Thymus (tissue), 14 donors: ENCODE data around the gene EPGN. TPM values are rescaled to one million over a fixed set of nuclear protein-coding genes. Genes with fewer than 3 reads are reported as not detected.

Source experiments
- DNase-seq, 9 donors: peaks; one replicate each; pipeline ENCODE4 v3.0.0-alpha.2; 2013; ENCODE audit warnings: low spot score in 9 of 9, low read depth in 6 of 9, missing footprints in 1 of 9
- H3K27ac ChIP-seq, 2 donors: one replicate each; pipeline ENCODE4 v1.5.1; 2013; ENCODE audit warnings: control low read depth in 1 of 2, low read depth in 1 of 2, low read length in 1 of 2, mild to moderate bottlenecking in 1 of 2, moderate library complexity in 1 of 2
- H3K27me3 ChIP-seq, 2 donors: one replicate each; pipeline ENCODE4 v1.5.1; 2013; ENCODE audit warnings: low read length in 1 of 2; ENCODE audit not compliant: control insufficient read depth in 2 of 2, insufficient read depth in 1 of 2
- H3K36me3 ChIP-seq, 2 donors: one replicate each; pipeline ENCODE4 v1.5.1; 2013; ENCODE audit warnings: low read length in 1 of 2, mild to moderate bottlenecking in 1 of 2, moderate library complexity in 1 of 2; ENCODE audit not compliant: control insufficient read depth in 2 of 2, insufficient read depth in 2 of 2
- H3K4me1 ChIP-seq, 2 donors: one replicate each; pipeline ENCODE4 v1.5.1; 2013; ENCODE audit warnings: low read length in 2 of 2; ENCODE audit not compliant: control insufficient read depth in 2 of 2, insufficient read depth in 2 of 2
- H3K4me3 ChIP-seq, 2 donors: one replicate each; pipeline ENCODE4 v1.5.1; 2013; ENCODE audit warnings: low read length in 2 of 2, control low read depth in 1 of 2, mild to moderate bottlenecking in 1 of 2
- H3K9me3 ChIP-seq, 2 donors: one replicate each; pipeline ENCODE4 v1.5.1; 2013; ENCODE audit warnings: low read length in 1 of 2, mild to moderate bottlenecking in 1 of 2; ENCODE audit not compliant: control insufficient read depth in 2 of 2, insufficient read depth in 1 of 2
- WGBS: extraction: QIAGEN DNeasy Blood & Tissue Kit; methylation state at CpG from one replicate; pipeline ENCODE4 v1.1.7; 2013; 5-methylcytosine and 5-hydroxymethylcytosine counted together
- long read RNA-seq, 10 donors: transcript quantifications; one replicate each; lab custom pipeline, GENCODE V29; 2026
- polyA plus RNA-seq: library from polyadenylated mRNA; stranded (reverse); fragments of 200-250 nt; gene quantifications from one replicate; pipeline ENCODE4 v1.2.3, GENCODE V29; 2013
- total RNA-seq: library from RNA; stranded (reverse); fragments of 120-200 nt; gene quantifications from one replicate; pipeline ENCODE4 v1.2.4, GENCODE V29; 2013
- donor health status: healthy.

Gene EPGN, protein sequence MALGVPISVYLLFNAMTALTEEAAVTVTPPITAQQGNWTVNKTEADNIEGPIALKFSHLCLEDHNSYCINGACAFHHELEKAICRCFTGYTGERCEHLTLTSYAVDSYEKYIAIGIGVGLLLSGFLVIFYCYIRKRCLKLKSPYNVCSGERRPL
- total RNA-seq (0.52 TPM), polyA plus RNA-seq (5.8 TPM)
- long read RNA-seq, donor 1, partial matches to known transcripts: 0 of 1 reads
- long read RNA-seq, donor 1, other reads (novel, unspliced or antisense): 0 of 1 reads
- long read RNA-seq, donor 2: 0 reads
- long read RNA-seq, donor 3: 0 reads
- long read RNA-seq, donor 4: 0 reads
- long read RNA-seq, donor 5: 0 reads
- long read RNA-seq, donor 6: 0 reads
- long read RNA-seq, donor 7: 0 reads
- long read RNA-seq, donor 8, partial matches to known transcripts: 0 of 1 reads
- long read RNA-seq, donor 8, other reads (novel, unspliced or antisense): 0 of 1 reads
- long read RNA-seq, donor 9: 0 reads
- long read RNA-seq, donor 10, partial matches to known transcripts: 0 of 1 reads
- long read RNA-seq, donor 10, other reads (novel, unspliced or antisense): 0 of 1 reads

DNA sequence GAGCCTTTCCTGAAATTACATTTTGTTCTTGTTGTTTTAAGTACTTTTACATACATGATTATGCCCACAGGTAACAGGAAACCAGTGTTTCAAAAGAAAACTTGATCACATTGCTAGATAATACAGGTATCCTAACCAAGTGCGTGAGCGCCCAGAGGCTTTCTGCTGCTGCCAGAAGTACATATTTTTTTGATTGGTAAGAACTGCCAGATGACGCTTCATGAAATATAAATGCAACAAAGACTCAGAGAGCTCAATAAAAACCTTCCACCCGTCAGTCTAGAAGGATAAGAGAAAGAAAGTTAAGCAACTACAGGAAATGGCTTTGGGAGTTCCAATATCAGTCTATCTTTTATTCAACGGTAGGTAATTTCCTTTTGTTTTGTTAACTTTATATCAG is at the start of gene EPGN:
Gene EPGN (plus strand): TSS at position 256 of the 400 bp plus-strand sequence. CDS start 64 bp downstream, at position 320.
- no peaks in the 10 kb centered on the region for H3K27me3 ChIP-seq
- no peaks in the 10 kb centered on the region for H3K9me3 ChIP-seq
- H3K27ac ChIP-seq: no peak within 1 kb of the TSS
- peak in 2 of 9 donors; percentile 4 to 25 for DNase-seq
- H3K4me3 ChIP-seq: no peak within 1 kb of the TSS
- H3K4me1 ChIP-seq: no peaks in the 10 kb centered on the region
- WGBS: 61% methylated on average over 5 of the region's 5 CpGs
- H3K36me3 ChIP-seq: no peaks in the 10 kb centered on the region

DNA sequence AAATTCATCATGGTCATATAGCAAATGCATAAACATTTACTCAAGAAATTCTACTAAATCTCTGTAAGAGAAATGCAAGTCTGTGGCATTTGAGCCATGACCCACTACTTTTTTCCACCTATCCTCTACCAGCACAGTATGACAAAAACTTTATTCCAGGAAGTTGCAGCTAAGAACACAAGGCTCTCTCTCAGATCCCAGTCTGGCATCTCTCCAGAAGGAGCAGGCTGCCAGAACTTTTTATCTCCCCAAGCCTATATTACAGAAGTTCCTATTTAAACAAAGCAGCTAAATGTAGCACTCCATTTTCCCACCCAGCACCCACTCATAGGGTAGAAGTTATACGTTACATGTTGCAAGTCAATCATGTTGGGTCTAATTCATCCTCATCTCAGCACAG is 49.3 kb upstream of the EPGN start:
- H3K27ac ChIP-seq: no peak overlapping the region
- WGBS: 96% methylated on average over 1 of the region's 1 CpG
- H3K27me3 ChIP-seq: no peaks in the 10 kb centered on the region
- no peak overlapping the region for H3K4me3 ChIP-seq
- H3K36me3 ChIP-seq: no peaks in the 10 kb centered on the region
- no peaks in the 10 kb centered on the region for H3K9me3 ChIP-seq
- H3K4me1 ChIP-seq: no peaks in the 10 kb centered on the region
- DNase-seq: no peak

DNA sequence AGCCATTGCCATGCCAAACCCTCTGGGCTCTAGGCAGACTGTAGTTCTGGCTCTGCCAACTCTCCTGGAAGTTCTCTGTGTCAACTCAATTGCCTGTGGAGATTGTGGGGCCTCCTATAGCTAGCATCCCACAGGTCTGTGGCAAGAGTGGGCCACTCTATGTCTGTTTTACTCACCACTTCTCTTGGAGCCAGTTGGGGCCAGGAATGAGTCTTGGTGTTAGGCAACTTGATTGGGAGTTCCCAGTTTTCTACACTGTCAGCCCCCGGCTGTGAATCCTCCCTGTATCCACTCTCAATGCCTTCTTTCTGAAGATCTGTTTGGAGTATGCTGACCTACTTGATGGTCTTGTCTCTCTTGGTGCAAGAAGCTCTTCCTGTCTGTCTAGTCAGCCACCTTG is 48.2 kb upstream of the EPGN start:
- no peaks in the 10 kb centered on the region for H3K4me1 ChIP-seq
- no peak for DNase-seq
- H3K27me3 ChIP-seq: no peaks in the 10 kb centered on the region
- no peaks in the 10 kb centered on the region for H3K36me3 ChIP-seq
- H3K27ac ChIP-seq: no peak overlapping the region
- H3K4me3 ChIP-seq: no peak overlapping the region
- WGBS: 98% methylated on average over 1 of the region's 1 CpG
- H3K9me3 ChIP-seq: no peaks in the 10 kb centered on the region

DNA sequence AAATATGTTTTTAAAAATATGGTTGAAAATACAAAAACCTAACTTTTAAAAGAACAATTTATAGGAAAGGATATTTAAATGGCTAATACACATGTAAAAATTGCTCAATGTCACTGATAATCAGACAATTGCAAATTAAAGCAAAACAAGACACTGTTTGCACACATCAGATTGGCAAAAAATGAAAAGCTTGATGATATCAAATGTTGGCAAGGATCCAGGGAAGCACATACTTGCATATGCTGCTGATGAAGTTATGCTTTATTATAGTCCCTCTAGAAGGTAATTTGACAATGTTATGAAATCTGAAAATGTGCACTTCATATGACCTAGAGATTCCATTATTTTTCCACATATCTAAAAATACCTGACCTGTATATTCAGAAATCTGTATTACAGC is 45.7 kb upstream of the EPGN start:
- H3K4me3 ChIP-seq: no peak overlapping the region
- no peaks in the 10 kb centered on the region for H3K9me3 ChIP-seq
- no peaks in the 10 kb centered on the region for H3K4me1 ChIP-seq
- H3K27ac ChIP-seq: no peak overlapping the region
- DNase-seq: no peak
- no peaks in the 10 kb centered on the region for H3K27me3 ChIP-seq
- H3K36me3 ChIP-seq: no peaks in the 10 kb centered on the region

DNA sequence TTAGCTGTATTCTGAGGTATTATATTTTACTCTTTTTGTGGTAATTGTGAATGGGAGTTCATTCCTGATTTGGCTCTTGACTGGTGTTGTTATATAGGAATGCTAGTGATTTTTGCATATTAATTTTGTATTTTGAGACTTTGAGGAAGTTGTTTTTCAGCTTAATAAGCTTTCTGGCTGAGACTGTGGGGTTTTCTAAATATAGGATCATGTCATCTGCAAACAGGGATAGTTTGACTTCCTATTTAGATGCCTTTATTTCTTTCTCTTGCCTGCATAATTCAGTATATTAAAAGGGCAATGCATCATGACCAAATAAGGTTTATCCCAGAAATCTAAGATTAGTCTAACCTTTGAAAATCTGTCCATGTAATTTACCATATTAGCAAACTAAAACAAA is 44.7 kb upstream of the EPGN start:
- no peak overlapping the region for H3K4me3 ChIP-seq
- H3K4me1 ChIP-seq: no peaks in the 10 kb centered on the region
- H3K27ac ChIP-seq: no peak overlapping the region
- no peaks in the 10 kb centered on the region for H3K36me3 ChIP-seq
- H3K9me3 ChIP-seq: no peaks in the 10 kb centered on the region
- H3K27me3 ChIP-seq: no peaks in the 10 kb centered on the region
- no peak for DNase-seq

DNA sequence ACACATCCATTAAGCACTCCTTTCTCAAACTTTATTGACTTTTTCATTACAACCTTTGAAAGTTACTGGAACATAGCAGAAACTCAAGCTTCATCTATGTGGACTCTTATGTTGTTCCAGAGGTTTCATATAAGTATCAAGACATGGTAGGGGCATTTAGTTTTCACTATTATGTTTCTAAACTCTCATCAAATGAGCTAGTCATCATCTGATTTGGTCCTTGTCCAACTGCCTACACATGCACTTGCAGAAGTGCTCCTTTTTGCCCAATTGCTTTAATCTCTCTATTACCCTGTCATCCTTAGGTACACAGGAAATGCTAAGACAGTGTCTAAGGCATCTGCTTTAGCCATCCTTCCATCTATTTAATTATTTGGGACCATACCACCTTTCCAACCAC is 42.2 kb upstream of the EPGN start:
- H3K36me3 ChIP-seq: no peaks in the 10 kb centered on the region
- no peaks in the 10 kb centered on the region for H3K4me1 ChIP-seq
- no peak overlapping the region for H3K4me3 ChIP-seq
- no peak for DNase-seq
- no peak overlapping the region for H3K27ac ChIP-seq
- H3K9me3 ChIP-seq: no peaks in the 10 kb centered on the region
- H3K27me3 ChIP-seq: no peaks in the 10 kb centered on the region

DNA sequence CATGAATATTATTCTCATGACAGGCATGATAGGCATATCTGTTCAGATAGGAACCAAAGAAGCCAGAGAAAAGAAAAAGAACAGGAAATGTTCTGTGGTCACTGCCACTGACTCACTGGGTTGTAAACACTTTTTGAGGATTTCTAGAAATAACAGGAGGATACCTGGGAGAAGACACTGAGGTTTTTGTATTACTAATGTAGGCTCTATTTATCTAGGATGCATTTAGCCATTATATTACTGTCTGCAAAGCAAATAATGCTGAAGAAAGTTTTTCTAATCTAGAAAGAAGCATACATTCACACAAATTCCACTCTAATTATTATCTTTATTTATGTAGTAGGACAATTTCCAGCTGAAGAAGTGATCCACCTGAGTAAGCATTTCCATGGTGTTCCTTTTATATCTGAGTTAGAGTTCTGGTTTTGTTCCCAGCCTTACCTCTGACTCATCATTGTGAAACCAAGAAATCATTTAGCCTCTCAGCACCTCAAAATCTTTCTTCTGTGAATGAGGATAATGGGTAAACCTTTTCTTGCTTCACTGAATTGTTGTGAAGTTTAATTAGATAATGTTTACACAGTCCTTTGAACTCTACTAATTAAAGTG is 40.2 kb upstream of the EPGN start:
- no peaks in the 10 kb centered on the region for H3K27me3 ChIP-seq
- DNase-seq: no peak
- H3K36me3 ChIP-seq: no peaks in the 10 kb centered on the region
- H3K4me1 ChIP-seq: no peaks in the 10 kb centered on the region
- no peak overlapping the region for H3K27ac ChIP-seq
- H3K4me3 ChIP-seq: no peak overlapping the region
- no peaks in the 10 kb centered on the region for H3K9me3 ChIP-seq

DNA sequence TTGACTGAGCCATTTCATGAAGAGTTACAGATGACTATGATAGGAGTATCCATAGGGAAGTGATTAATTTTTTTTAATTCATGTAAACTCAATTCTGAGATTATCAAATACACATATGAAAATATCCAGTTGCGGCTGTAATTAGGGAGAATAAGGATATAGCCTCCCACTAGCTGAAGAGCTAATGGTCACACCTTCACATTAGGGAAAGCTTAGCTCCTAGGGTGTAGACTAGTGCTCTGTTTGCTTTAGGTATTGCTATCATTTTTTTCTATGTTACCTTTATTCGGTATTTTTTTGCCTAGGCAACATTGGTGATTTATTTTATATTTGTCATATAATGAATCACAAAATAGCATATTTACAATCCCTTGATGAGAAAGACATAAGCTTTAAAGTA is 39.6 kb upstream of the EPGN start:
- no peaks in the 10 kb centered on the region for H3K27me3 ChIP-seq
- H3K27ac ChIP-seq: no peak overlapping the region
- no peak for DNase-seq
- no peaks in the 10 kb centered on the region for H3K9me3 ChIP-seq
- no peak overlapping the region for H3K4me3 ChIP-seq
- no peaks in the 10 kb centered on the region for H3K4me1 ChIP-seq
- WGBS: over 99% methylated on average over 2 of the region's 2 CpGs
- no peaks in the 10 kb centered on the region for H3K36me3 ChIP-seq

DNA sequence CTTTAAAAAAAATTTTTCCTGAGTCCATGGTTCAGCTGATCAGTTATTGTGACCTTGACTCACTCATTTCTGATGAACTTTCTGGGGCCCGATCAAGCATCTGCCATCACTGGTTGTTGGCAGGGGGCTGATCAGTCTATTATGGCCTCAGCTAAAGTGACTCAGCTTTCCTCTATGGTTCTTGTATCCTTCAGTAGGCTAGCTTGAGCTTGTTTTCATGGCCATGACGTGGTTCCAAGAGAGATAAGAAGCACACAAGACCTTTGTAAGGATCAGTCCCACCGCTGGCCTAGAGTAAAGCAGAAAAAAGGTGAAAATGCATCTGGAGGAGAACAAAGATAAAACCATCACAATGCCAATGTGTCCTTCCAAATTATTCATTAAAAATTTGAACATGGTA is 29.8 kb upstream of the EPGN start:
- H3K4me3 ChIP-seq: no peak overlapping the region
- H3K27ac ChIP-seq: no peak overlapping the region
- no peak for DNase-seq
- H3K27me3 ChIP-seq: no peaks in the 10 kb centered on the region
- H3K36me3 ChIP-seq: no peaks in the 10 kb centered on the region
- H3K4me1 ChIP-seq: no peaks in the 10 kb centered on the region
- H3K9me3 ChIP-seq: no peaks in the 10 kb centered on the region
- 96% methylated on average over 3 of the region's 3 CpGs for WGBS
